AG09309 (cell line): Measurements from ENCODE around the gene SLC25A22.

Source experiments
- DNase-seq: peaks from one replicate; pipeline ENCODE4 v3.0.0-alpha.2; 2010; ENCODE audit warnings: low read depth
- H3K4me3 ChIP-seq: 2 replicates; pipeline ENCODE4 v1.5.1; 2011; ENCODE audit warnings: mild to moderate bottlenecking, low read depth, low read length, moderate library complexity; ENCODE audit not compliant: control insufficient read depth
- CTCF ChIP-seq: IDR thresholded peaks from 2 replicates; pipeline ENCODE4 v1.5.1; 2011; ENCODE audit warnings: mild to moderate bottlenecking, low read depth, low read length, inconsistent platforms; ENCODE audit not compliant: insufficient read depth, control insufficient read depth; ENCODE audit errors: missing control alignments

SLC25A22 gene

GRCh38 chr11:833849-834311, 35.8 kb upstream of the SLC25A22 start:
- peak overlapping the region; percentile 63 for H3K4me3 ChIP-seq
- TF ChIP-seq CTCF, result no peak
- no peak for DNase-seq

- TF ChIP-seq CTCF, result no peak
- peak overlapping the region; percentile 63 for H3K4me3 ChIP-seq
- DNase-seq, result no peak
These were observed 35.2 kb upstream of the SLC25A22 start for GRCh38 chr11:833114-833791.

- peak within 1 kb of the TSS; percentile 63 for H3K4me3 ChIP-seq
- DNase-seq, result no peak
- TF ChIP-seq CTCF, result no peak
These were observed 34.5 kb upstream of the SLC25A22 start, which contains the start of gene CD151 for GRCh38 chr11:832529-833113. TSS of gene CD151 (plus strand) at chr11:832952. CDS start at chr11:836070, 3,118 bp downstream.

- no peak for DNase-seq
- no peak for TF ChIP-seq CTCF
- peak overlapping the region; percentile 63 for H3K4me3 ChIP-seq
These were observed 34.0 kb upstream of the SLC25A22 start for GRCh38 chr11:831961-832528.

- TF ChIP-seq CTCF, result no peak
- H3K4me3 ChIP-seq, result no peak overlapping the region
- DNase-seq, result no peak
These were observed 33.2 kb upstream of the SLC25A22 start for GRCh38 chr11:831118-831864.

- no peak for TF ChIP-seq CTCF
- peak overlapping the region; percentile 28 for H3K4me3 ChIP-seq
- no peak for DNase-seq
These were observed 32.4 kb upstream of the SLC25A22 start for GRCh38 chr11:830295-831117.
